PC-3 (cell line): ENCODE measurements around the gene MAPK12.

Experiments
- CTCF ChIP-seq: fragments of 300-600 bp; sonication (generic); conservative IDR thresholded peaks from 2 replicates; pipeline ENCODE4 v1.5.1; 2017; ENCODE audit warnings: antibody characterized with exemption, low read depth, mild to moderate bottlenecking, low read length
- EZH2 ChIP-seq: fragments of 300-600 bp; sonication (generic); IDR thresholded peaks from one replicate; pipeline ENCODE4 v1.6.1; 2017; ENCODE audit warnings: antibody characterized with exemption, mild to moderate bottlenecking, low read length; ENCODE audit not compliant: unreplicated experiment
- EZH2phosphoT487 ChIP-seq: fragments of 300-600 bp; sonication (generic); IDR thresholded peaks from 2 replicates; pipeline ENCODE4 v1.6.1; 2018; ENCODE audit warnings: mild to moderate bottlenecking, antibody characterized with exemption, low read length, borderline replicate concordance

GRCh38 chr22:50251477-50252081 is 9.9 kb downstream of the MAPK12 start:
- TF ChIP-seq CTCF: no peak
- no peak for TF ChIP-seq EZH2
- TF ChIP-seq EZH2phosphoT487: no peak
